ENCODE results near the gene DTX3L. TPM values are rescaled to one million over a fixed set of nuclear protein-coding genes. Genes with fewer than 3 reads are reported as not detected.

The DTX3L gene
- total and polyA plus RNA-seq, 10 of the 15 experiments (the other 5 are each of a cell fraction or from before 2014, with no cell fraction given), result 9.9 to 41.4 (median 21.7) TPM

GRCh38 chr3:122609798-122610559 is 45.8 kb downstream of the DTX3L start (continued):
- TF ChIP-seq ZNF592 (IDR thresholded peaks at IDR 0.05), result peak; percentile 87; the same call in 1 of the 2 replicates
- TF ChIP-seq CHD2 (IDR thresholded peaks at IDR 0.05; ENCODE audit: borderline replicate concordance, low read depth, low read length), result peak; percentile 73; the same call in 1 of the 2 replicates
- TF ChIP-seq STAT1 (conservative IDR thresholded peaks at IDR 0.05), result no peak
- TF ChIP-seq SPI1 (IDR thresholded peaks at IDR 0.05; ENCODE audit: borderline replicate concordance, insufficient read depth, low read depth, low read length), result peak; percentile 75
- TF ChIP-seq TAF1 (IDR thresholded peaks at IDR 0.05; ENCODE audit: borderline replicate concordance, low read depth, low read length), result no peak
- no peak for TF ChIP-seq RCOR1 (conservative IDR thresholded peaks at IDR 0.05; ENCODE audit: low read depth, low read length)
- TF ChIP-seq SUPT20H (IDR thresholded peaks at IDR 0.05; ENCODE audit: borderline replicate concordance, control insufficient read depth, low read depth, low read length), result no peak
- TF ChIP-seq CEBPZ (IDR thresholded peaks at IDR 0.05; ENCODE audit: low read depth, low read length), result no peak
- peak; percentile 98 for TF ChIP-seq PML (IDR thresholded peaks at IDR 0.05; ENCODE audit: low read length)
- no peak for TF ChIP-seq CTCF (IDR thresholded peaks at IDR 0.05 in 2 of 3, conservative IDR thresholded peaks at IDR 0.05 in 1 of 3; ENCODE audit: control insufficient read depth in 2 of 3, extremely low read depth in 1 of 3, insufficient read depth in 1 of 3, low read depth in 3 of 3, low read length in 3 of 3)
- TF ChIP-seq HDAC6 (IDR thresholded peaks at IDR 0.05; ENCODE audit: unreplicated experiment), result no peak
- peak; percentile 85 for TF ChIP-seq TCF7 (IDR thresholded peaks at IDR 0.05; ENCODE audit: borderline replicate concordance)
- TF ChIP-seq BACH1 (IDR thresholded peaks at IDR 0.05; ENCODE audit: borderline replicate concordance), result peak; percentile 97; the same call in 1 of the 2 replicates
- peak; percentile 78 for TF ChIP-seq BCL3 (IDR thresholded peaks at IDR 0.05; ENCODE audit: borderline replicate concordance, insufficient read depth, low read depth, low read length, poor library complexity, severe bottlenecking)
- TF ChIP-seq GATAD2B (conservative IDR thresholded peaks at IDR 0.05; ENCODE audit: low read depth), result peak; percentile 68; the same call in 1 of the 2 replicates
- peak; percentile 97 for TF ChIP-seq IRF4 (IDR thresholded peaks at IDR 0.05; ENCODE audit: low read depth, low read length)
- TF ChIP-seq KAT2A (conservative IDR thresholded peaks at IDR 0.05; ENCODE audit: control insufficient read depth, low read depth, low read length), result no peak
- peak; percentile 99 for TF ChIP-seq TBL1XR1 (IDR thresholded peaks at IDR 0.05; ENCODE audit: low read depth, low read length)
